Lower lobe of right lung (tissue), 2 donors: ENCODE results near the gene OR2B2. TPM values are rescaled to one million over a fixed set of nuclear protein-coding genes. Genes with fewer than 3 reads are reported as not detected.
A peak's percentile ranks its signal among the peaks of the same experiment; 100 is the strongest.
"Not testable (repeated sequence)": the region's sequence is repeated elsewhere in the genome, so short reads cannot be mapped to it uniquely, and the experiment has no call there.

Source experiments
- ATAC-seq, 2 donors: fragments of 200-7000 bp; cut with Tn5 transposase; one replicate each; pipeline ENCODE4 v1.9.1; 2020 to 2022; ENCODE audit warnings: mild to moderate bottlenecking in 2 of 2, moderate library complexity in 2 of 2
- DNase-seq: peaks from one replicate; pipeline ENCODE4 v3.0.0-alpha.2; 2020
- H3K27ac ChIP-seq: fragments of 200-600 bp; one replicate; pipeline ENCODE4 v1.8.0; 2022
- H3K27me3 ChIP-seq: fragments of 200-600 bp; one replicate; pipeline ENCODE4 v1.8.0; 2022; ENCODE audit warnings: low read depth
- H3K36me3 ChIP-seq: fragments of 200-600 bp; one replicate; pipeline ENCODE4 v1.8.0; 2022; ENCODE audit warnings: mild to moderate bottlenecking
- H3K4me1 ChIP-seq: fragments of 200-600 bp; one replicate; pipeline ENCODE4 v1.8.0; 2022
- H3K4me3 ChIP-seq: fragments of 200-600 bp; one replicate; pipeline ENCODE4 v1.8.0; 2022; ENCODE audit warnings: mild to moderate bottlenecking
- H3K9me3 ChIP-seq: fragments of 200-600 bp; one replicate; pipeline ENCODE4 v1.8.0; 2022
- intact Hi-C: fragments of 100-400 bp; cut with DNase I; formaldehyde crosslinking; loops from one replicate; pipeline ENCODE4 v1.11.0; 2022
- total RNA-seq: library from RNA; stranded (reverse); fragmentation: NEBNext Ultra II Directional; extraction: Animal tissue kit (Norgen Biotek cat#: 25700); gene quantifications from one replicate; pipeline ENCODE4 v1.2.1, GENCODE V29; 2021
- TF ChIP-seq, protein P1 (sequence below): fragments of 200-600 bp; IDR thresholded peaks from one replicate; pipeline ENCODE4 v1.8.0; 2022; ENCODE audit warnings: antibody characterized with exemption, mild to moderate bottlenecking
- donor health status: DM: no; HTN: yes; CAD: no; lungs with severe emphysema.

Gene OR2B2
- total RNA-seq, 1 donor from 2014 or later: not detected

DNA sequence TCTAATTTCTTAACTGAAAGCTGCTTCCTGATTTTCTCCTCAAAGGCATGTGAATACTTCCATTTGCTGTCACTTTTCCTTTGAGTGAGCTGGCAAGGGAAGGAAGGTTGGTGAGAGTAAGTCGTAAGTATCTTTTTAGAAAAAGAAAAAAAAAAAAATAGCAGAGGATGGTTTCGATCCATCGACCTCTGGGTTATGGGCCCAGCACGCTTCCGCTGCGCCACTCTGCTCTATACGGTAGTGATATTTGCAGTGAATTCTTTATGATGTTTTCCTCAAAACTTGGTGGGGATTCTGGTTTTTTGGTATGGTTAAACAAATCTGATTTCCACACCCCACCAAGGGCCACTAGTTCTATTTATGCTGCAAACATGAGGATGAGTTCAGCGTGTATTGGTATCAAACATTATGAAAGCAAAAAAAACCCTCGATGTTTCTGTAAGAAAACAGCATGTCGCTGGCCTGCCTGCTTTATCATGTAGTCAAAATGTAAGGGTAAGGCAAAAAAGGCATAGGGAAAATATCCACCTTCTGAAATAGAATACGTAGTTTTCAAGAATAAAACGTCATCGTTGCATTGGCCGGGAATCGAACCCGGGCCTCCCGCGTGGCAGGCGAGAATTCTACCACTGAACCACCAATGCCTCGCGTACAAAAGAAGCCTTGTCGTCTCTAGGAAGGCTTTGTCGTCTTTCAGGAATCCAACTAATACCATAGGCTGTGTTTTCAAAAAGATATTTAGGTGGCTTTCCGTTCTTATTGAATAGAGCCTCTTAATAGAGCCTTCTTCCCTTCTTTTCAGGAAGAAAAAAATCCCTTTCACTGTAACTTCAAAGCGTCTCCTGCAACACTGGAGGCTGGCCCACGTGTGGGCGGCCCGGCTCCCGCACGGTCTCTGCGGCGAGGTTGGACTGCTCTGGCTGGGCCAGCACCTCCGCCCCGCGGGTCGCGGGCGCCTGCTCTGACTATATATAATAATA lies 9.6 kb downstream of the OR2B2 start:
- intact Hi-C loops: no loop called here
- H3K4me1 ChIP-seq: peaks cover 6% of the 10 kb centered on the region
- TF ChIP-seq, protein P1, sequence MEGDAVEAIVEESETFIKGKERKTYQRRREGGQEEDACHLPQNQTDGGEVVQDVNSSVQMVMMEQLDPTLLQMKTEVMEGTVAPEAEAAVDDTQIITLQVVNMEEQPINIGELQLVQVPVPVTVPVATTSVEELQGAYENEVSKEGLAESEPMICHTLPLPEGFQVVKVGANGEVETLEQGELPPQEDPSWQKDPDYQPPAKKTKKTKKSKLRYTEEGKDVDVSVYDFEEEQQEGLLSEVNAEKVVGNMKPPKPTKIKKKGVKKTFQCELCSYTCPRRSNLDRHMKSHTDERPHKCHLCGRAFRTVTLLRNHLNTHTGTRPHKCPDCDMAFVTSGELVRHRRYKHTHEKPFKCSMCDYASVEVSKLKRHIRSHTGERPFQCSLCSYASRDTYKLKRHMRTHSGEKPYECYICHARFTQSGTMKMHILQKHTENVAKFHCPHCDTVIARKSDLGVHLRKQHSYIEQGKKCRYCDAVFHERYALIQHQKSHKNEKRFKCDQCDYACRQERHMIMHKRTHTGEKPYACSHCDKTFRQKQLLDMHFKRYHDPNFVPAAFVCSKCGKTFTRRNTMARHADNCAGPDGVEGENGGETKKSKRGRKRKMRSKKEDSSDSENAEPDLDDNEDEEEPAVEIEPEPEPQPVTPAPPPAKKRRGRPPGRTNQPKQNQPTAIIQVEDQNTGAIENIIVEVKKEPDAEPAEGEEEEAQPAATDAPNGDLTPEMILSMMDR: no peak
- ATAC-seq: peak; percentile 93 to 95
- no peaks in the 10 kb centered on the region for H3K36me3 ChIP-seq
- DNase-seq: peak; percentile 78
- no peaks in the 10 kb centered on the region for H3K9me3 ChIP-seq
- no peaks in the 10 kb centered on the region for H3K27me3 ChIP-seq
- peak overlapping the region; percentile 69 for H3K4me3 ChIP-seq
- H3K27ac ChIP-seq: peak overlapping the region; percentile 66

DNA sequence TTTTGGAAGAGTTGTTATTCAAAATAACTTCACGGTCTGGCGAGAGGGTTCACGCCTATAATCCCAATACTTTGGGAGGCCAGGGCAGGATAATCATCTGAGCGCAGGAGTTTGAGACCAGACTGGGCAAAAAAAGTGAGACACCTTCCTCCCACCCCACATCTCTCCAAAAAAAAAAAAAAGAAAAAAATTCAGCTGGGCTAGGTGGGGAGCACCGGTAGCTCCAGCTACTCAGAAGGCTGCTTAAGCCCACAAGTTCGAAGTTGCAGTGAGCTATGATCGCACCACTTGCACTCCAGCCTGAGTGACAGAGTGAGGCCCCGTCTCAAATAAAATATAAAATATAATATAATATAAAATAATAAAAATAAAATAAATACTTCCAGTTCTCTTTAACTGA lies 10.4 kb downstream of the OR2B2 start:
- TF ChIP-seq, protein P1: no peak
- H3K4me1 ChIP-seq: peaks cover 6% of the 10 kb centered on the region

DNA sequence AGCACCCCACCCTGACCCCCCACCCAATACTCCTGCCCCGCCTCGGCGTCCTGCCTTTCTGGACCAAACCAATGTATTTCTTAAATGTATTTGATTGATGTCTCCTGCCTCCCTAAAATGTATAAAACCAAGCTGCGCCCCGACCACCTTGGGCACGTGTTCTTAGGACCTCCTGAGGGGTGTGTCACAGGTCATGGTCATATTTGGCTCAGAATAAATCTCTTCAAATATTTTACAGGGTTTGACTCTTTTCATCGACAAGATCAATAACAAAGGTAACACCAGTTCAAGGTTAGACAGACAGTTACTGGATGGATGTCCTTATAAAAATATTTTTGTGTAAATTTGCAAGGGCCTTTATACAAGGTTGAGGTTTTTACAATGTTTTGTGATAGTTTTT lies 12.0 kb downstream of the OR2B2 start:
- H3K4me3 ChIP-seq, intact Hi-C loops, H3K9me3 ChIP-seq, H3K4me1 ChIP-seq, ATAC-seq, H3K27me3 ChIP-seq, H3K27ac ChIP-seq, H3K36me3 ChIP-seq, DNase-seq: not testable (repeated sequence)

More for the DNA sequence above, 10.4 kb downstream of the OR2B2 start:
- intact Hi-C loops: no loop called here
- Histone ChIP-seq H3K27ac (no peak overlapping the region), H3K27me3 (no peaks in the 10 kb centered on the region), H3K9me3 (no peaks in the 10 kb centered on the region), H3K36me3 (no peaks in the 10 kb centered on the region), H3K4me3 (no peak overlapping the region)
- no peak for ATAC-seq
- DNase-seq: no peak

DNA sequence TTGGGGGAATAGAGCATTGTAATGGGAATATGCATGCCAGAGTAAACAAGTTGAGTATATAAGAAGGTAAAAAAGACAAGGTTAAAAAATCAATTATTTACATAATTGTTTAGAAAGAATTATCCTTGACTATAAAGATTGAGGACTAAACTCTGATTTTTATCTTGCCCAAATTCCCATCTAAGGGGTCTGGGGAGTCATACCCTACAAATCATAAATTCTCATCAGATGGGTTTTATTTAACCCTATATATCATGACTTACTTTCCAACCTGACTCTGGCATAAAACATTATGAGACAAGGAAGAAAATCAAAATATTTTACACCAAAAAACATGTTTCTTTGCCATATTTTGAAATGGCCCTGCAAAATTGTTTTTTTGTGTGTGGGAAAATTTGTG lies 12.7 kb downstream of the OR2B2 start:
- peaks cover 9% of the 10 kb centered on the region for H3K4me1 ChIP-seq
- H3K4me3 ChIP-seq: no peak overlapping the region
- DNase-seq (no peak), ATAC-seq (no peak)
- no peaks in the 10 kb centered on the region for H3K36me3 ChIP-seq
- intact Hi-C loops: no loop called here
- no peaks in the 10 kb centered on the region for H3K27me3 ChIP-seq
- no peak overlapping the region for H3K27ac ChIP-seq
- H3K9me3 ChIP-seq: no peaks in the 10 kb centered on the region
- TF ChIP-seq, protein P1: no peak

DNA sequence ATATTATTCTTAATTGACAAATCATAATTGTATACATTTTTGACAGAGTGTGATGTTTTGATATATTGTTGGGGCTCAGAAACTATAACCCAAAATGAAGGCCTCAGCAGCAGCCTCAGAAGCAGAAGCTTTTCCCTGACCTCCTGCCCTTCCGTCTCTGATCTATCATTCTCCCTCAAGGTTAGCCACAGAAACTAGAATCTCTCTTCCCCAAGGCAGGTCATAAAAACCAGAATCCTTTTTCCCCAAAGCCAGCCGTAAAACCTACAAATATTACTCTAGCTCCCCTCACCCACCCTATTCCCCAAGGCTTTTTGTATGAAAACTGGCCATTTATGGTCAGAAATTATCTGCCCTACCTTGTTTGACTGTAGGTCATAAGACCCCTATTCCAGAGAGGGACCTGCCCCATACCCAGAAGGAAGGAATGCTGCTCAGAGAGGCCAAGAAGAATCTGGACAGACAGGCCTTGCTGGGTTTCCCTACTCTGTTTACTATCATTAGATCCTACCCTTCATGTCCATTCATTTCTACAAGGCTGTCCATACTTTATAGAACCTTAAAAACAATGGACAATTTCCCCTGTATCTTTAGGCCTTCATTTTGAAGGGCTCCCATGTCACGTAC lies 14.5 kb downstream of the OR2B2 start:
- Histone ChIP-seq H3K27me3 (no peaks in the 10 kb centered on the region), H3K36me3 (no peaks in the 10 kb centered on the region), H3K4me3 (no peak overlapping the region), H3K4me1 (peaks cover 13% of the 10 kb centered on the region), H3K27ac (no peak overlapping the region), H3K9me3 (no peaks in the 10 kb centered on the region)
- intact Hi-C loops: no loop called here
- ATAC-seq (no peak), DNase-seq (no peak)
- TF ChIP-seq, protein P1: no peak

DNA sequence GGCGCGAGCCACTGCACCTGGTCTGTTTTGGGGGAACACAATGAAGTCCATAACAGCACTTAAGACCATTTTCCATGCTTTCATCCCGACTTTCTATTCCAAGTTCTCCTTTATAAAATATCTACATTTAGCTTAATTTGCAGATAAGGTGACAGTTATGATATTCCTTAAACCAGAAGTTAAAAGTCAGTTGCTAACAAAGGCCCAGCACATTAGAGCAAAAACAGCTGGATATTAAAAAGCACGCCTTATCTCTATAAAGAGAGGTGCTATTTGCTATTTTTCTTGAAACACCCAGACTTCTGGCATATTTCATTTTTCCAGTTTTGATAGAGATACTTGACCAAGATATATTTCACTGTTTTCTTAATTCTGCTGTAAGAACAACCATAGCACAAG lies 15.8 kb downstream of the OR2B2 start:
- H3K36me3 ChIP-seq: no peaks in the 10 kb centered on the region
- no peaks in the 10 kb centered on the region for H3K9me3 ChIP-seq
- H3K27me3 ChIP-seq: peaks cover 6% of the 10 kb centered on the region
- H3K27ac ChIP-seq: no peak overlapping the region
- TF ChIP-seq, protein P1: no peak
- intact Hi-C loops: no loop called here
- H3K4me1 ChIP-seq: peaks cover 17% of the 10 kb centered on the region
- no peak overlapping the region for H3K4me3 ChIP-seq
- DNase-seq (no peak), ATAC-seq (no peak)
